HG03064 (cell line): Measurements from ENCODE around the gene LGMN.
"Not testable (repeated sequence)": the region's sequence is repeated elsewhere in the genome, so short reads cannot be mapped to it uniquely, and the experiment has no call there.

ENCODE experiments used
- ATAC-seq: cut with Tn5 transposase; IDR thresholded peaks from one replicate; pipeline ENCODE4 v1.9.1; 2021; ENCODE audit warnings: low read depth; ENCODE audit not compliant: unreplicated experiment

Gene LGMN

GRCh38 chr14:92763666-92764631, 15.5 kb upstream of the LGMN start:
- not testable (repeated sequence) for ATAC-seq

- ATAC-seq, result no peak
Observed at GRCh38 chr14:92760524-92760805, 12.0 kb upstream of the LGMN start.

- no peak for ATAC-seq
Observed at GRCh38 chr14:92759679-92760523, 11.5 kb upstream of the LGMN start.

GRCh38 chr14:92759300-92759678, 10.9 kb upstream of the LGMN start:
- no peak for ATAC-seq

GRCh38 chr14:92756446-92756845, 8.0 kb upstream of the LGMN start:
- no peak for ATAC-seq

GRCh38 chr14:92755495-92755894, 7.1 kb upstream of the LGMN start:
- no peak for ATAC-seq

- no peak for ATAC-seq
Observed at GRCh38 chr14:92754966-92755365, 6.5 kb upstream of the LGMN start.

GRCh38 chr14:92753250-92753649, 4.8 kb upstream of the LGMN start:
- no peak for ATAC-seq

GRCh38 chr14:92751819-92752218, 3.4 kb upstream of the LGMN start:
- ATAC-seq, result no peak

- peak; percentile 32 for ATAC-seq
Observed at GRCh38 chr14:92750994-92751400, 2.6 kb upstream of the LGMN start.

- not testable (repeated sequence) for ATAC-seq
Observed at GRCh38 chr14:92750222-92750728, 1.8 kb upstream of the LGMN start.

GRCh38 chr14:92747701-92748258, 647 bp downstream of the LGMN start:
- ATAC-seq, result no peak

GRCh38 chr14:92744198-92744597, 4.2 kb downstream of the LGMN start:
- ATAC-seq, result no peak

GRCh38 chr14:92740440-92740839, 8.0 kb downstream of the LGMN start:
- no peak for ATAC-seq

- no peak for ATAC-seq
Observed at GRCh38 chr14:92737619-92738188, 10.7 kb downstream of the LGMN start.

GRCh38 chr14:92737206-92737605, 11.2 kb downstream of the LGMN start:
- ATAC-seq, result no peak

- no peak for ATAC-seq
Observed at GRCh38 chr14:92735344-92735743, 13.1 kb downstream of the LGMN start.

GRCh38 chr14:92734618-92735017, 13.8 kb downstream of the LGMN start:
- ATAC-seq, result no peak

- no peak for ATAC-seq
Observed at GRCh38 chr14:92733007-92733406, 15.4 kb downstream of the LGMN start.

GRCh38 chr14:92731622-92732115, 16.8 kb downstream of the LGMN start:
- no peak for ATAC-seq
